EL (cell line): ENCODE measurements around the gene GLRX3.

Experiments
- DNase-seq: peaks from one replicate; pipeline ENCODE4 v3.0.0-alpha.2; 2016

GLRX3 gene

GRCh38 chr10:130137659-130138478 is 1.7 kb downstream of the GLRX3 start:
- DNase-seq, result no peak

- DNase-seq, result peak; percentile 57
These were observed 2.3 kb downstream of the GLRX3 start for GRCh38 chr10:130138479-130138866.

DNA sequence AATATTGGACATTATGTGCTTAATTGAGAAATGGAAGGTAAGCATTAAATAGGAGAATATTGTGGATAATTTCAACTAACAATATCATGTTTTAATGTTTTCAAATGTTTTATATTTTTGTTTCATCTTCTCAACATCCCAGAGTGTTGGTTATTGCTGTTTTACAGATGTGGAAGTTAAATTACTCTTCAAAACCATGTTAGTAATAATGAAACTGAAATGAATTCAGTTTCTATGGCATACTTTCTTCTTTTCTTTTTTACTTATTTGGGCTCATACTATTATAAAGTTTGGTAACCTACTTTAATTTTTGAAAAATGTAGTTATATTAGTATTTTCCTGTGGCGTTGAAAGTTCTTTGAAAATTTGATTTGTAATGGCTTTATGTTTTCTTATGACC is 4.2 kb downstream of the GLRX3 start:
- no peak for DNase-seq

- DNase-seq, result no peak
These were observed 4.8 kb downstream of the GLRX3 start for GRCh38 chr10:130141038-130141437.

GRCh38 chr10:130141460-130141859 is 5.3 kb downstream of the GLRX3 start:
- DNase-seq, result peak; percentile 19

GRCh38 chr10:130141878-130142277 is 5.7 kb downstream of the GLRX3 start:
- DNase-seq, result no peak

GRCh38 chr10:130146042-130146441 is 9.9 kb downstream of the GLRX3 start:
- DNase-seq, result no peak

DNA sequence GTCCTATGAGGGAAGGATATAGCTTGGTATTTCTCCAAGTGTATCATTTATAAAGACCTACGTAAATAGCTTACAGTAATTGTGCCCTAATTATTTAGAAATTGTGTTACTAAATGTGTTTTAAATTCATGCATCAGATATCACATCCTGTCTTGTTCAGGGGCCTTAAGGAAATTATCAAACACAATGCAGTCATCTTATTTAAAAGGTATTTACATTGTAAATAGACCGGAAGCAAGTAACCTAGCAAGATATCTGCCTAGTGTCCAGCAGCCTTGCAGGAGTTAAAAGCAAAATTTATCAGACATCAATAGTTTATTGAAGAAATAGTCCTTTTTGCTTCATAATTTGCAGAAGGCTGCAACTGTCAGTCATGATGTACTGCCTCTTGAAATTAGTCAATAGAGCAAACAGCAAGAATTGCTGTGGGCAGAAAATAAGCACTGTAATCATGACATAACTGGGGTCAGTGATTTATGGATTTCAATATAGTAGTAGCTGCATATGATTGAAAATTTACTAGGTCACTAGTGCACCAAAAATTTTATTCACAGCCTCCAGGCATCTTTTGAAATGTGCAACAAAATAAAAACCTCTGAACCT is 23.1 kb downstream of the GLRX3 start:
- DNase-seq, result no peak

- DNase-seq, result peak; percentile 6
These were observed 24.6 kb downstream of the GLRX3 start for GRCh38 chr10:130160775-130161174.

- no peak for DNase-seq
These were observed 25.1 kb downstream of the GLRX3 start for GRCh38 chr10:130161331-130161730.

GRCh38 chr10:130167193-130167592 is 31.0 kb downstream of the GLRX3 start:
- no peak for DNase-seq

DNA sequence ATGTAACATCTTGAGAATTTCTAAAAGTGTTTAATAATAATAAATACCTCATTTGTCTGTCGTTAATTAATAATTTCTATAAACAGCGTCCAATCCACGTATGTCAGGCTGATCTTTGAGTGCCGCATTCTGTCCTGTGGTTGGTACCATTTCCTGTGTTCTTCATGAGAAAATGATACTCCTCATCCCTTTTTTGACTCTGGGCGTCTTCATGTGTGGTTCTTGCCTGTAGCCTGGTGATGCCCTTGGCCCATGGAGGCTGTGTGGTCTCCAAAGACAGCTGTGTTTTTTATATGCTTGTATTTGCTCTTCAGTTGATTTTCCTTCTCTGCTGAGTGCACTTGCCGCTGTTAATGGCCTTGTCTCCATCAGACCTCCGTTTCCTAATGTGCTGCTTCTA is 31.5 kb downstream of the GLRX3 start:
- no peak for DNase-seq

DNA sequence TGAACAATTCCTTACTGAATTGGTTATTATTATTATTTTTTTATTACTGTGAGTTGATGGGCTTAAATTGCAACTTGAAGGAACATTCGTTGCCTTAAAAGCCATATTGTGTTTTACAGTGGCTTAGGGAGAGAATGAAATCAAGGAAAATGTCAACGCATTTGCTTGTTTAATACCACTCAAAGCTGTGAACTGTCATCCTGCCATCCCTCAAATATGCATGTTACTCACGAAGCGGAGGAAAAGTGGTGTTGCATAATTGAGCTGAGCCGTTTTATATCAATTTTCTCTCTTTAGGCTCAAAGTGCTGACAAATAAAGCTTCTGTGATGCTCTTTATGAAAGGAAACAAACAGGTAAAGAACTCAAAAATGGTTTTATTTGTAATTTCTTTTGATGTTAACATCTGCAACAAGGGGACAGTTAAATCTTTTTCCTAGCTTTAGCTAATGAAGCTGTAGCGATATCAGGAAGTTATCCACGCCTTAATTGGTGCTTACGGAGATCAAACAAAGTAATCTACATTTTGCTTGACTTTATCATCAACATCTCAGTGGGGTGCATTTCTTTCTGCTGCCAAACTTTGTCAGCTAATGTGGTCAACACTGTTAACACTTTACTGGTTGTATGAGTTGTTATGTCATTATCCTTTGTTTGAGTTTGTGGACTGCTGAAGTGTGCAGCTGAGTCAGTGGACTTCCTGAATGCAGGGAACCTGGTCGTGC is 33.1 kb downstream of the GLRX3 start:
- no peak for DNase-seq

DNA sequence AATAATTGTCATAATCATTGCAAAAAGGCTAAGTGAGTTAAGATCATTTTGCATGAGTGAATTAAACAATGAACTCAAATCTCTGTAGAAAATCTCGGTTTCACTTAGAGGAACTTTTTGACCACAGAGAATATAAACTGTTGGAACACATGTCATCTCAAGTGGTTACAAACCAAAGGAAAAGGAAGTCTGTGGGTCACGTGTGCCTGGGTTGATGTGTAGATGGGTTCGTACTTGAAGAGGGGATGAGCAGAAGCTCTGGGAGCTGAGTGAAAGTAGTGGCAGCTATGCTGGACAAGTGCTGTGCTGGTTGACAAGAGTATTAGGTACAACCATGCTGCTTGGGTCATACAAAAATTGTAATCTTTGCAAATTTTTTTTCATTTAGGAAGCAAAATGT is 35.0 kb downstream of the GLRX3 start:
- no peak for DNase-seq

DNA sequence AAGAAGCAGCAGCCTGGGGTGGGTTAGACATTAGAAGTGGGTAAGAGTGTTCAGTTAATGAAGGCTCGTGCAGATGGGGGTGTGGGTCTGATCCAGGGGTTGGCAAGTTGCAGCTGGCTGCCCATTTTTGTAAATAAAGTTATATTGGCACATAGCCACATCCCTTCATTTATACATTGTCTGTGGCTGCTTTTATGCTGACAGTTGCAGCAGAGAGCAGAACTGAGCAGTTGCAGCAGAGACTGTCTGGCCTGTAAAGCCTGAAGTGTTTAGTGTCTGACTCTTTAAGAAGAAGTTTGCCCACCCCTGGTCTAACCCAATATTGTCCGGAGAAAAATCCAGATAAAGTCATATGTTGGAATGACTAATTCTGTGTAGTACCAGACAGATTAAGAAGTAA is 38.1 kb downstream of the GLRX3 start:
- no peak for DNase-seq

DNA sequence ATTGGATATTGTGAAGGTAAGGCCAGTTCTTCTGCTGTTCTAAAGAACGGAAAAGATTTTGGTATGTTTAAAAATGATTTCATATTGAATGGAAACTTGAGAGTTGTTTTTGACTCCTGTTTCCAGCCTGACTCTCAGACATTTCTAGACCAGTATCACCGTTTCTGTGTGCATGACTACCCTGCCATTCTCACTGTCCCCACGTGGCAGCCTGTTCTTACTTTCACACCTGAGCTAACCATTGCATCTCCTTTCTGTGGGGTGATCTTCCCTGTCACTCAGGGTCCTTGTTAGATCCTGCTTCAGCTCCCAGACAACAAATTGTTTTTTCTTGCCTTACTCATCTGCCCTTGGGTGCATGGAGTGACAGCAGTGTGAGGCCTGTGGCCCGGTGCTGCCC is 38.9 kb downstream of the GLRX3 start:
- DNase-seq, result no peak

- no peak for DNase-seq
These were observed 41.1 kb downstream of the GLRX3 start for GRCh38 chr10:130177250-130177649.

DNA sequence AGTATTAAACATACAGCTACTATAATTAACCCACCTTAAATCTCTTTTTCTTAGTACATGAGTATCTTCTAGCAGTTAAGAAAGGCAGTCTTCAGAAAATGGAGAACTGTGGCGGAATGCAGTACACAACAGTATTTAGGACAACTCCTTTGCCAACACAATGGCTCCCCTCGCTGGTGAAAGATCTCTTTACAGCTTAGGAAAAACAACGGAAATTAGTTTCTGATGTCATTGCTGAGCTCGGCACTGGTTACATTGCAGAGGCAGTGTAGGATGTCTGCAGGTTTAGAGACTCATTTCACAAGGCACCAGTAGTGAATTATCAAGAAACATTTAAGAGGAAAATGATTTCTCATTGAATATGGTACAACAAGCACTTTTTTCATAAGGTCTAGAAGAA is 43.4 kb downstream of the GLRX3 start:
- peak; percentile 48 for DNase-seq

DNA sequence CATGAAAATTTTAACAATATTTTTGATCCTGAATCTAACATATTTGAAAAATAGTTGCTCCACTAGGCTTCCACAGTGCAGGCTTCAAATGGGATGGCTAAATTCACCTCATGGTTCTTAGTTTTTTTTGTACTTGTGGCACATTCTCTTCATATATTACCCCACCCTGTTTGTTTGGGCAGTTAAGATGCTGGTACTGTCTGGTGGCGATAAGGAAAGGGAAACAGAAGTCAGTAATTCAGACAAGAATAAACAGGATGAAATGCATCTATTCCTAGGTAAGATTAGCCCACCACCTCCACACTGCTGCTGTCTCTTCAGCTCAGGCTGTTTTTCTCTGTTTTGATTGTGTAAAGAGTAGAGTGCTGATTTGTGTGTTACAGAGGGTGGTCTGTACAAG is 44.2 kb downstream of the GLRX3 start:
- DNase-seq, result no peak

DNA sequence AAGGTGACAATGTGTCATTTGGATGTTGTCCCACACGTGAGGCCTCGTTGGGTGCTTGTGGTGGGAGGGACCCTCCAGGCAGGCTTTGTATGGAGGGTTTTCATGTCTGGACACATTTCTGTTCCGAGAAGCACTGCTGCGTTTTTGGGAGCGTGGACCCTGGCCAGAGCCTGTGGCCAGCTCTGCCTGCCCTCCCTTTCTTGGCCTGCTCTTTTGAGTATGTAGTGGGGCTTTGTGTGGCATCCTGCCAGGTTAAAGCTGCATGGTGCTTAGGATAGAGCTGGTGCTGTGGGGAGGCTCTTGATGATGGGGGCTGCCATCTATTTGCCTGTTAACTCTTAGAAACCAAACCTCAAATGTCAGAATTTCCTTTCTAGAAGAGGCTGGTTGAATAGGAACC is 45.7 kb downstream of the GLRX3 start:
- DNase-seq, result no peak

DNA sequence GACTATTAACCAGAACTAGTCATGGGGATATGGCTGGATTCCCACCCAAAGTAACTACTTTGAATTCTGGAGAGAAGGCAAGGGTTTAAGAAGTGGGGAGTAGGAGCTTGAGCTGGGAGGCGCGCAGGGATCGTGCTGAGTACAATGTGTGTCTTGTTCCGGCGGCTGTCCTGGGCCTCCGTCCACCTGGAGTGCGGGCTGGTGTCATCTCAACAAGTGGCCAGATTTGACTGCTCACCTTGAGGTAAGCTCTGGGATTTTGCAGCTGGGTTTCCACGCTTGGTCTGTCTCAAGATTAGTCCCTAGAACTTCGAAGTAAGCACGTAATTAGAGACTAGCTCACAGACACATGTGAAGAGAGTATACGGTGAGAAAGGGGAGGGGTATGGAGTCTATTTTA is 49.4 kb downstream of the GLRX3 start:
- no peak for DNase-seq

GRCh38 chr10:130188195-130189175 is 52.3 kb downstream of the GLRX3 start:
- no peak for DNase-seq

- DNase-seq, result no peak
These were observed 53.4 kb downstream of the GLRX3 start for GRCh38 chr10:130189608-130190054.
